K562 (cell line): ENCODE data around the gene OPA3. TPM values are rescaled to one million over a fixed set of nuclear protein-coding genes. Genes with fewer than 3 reads are reported as not detected.

ENCODE experiments used
- ATAC-seq: fragments of 200-7000 bp; cut with Tn5 transposase; 3 replicates; pipeline ENCODE4 v1.9.1; 2020; ENCODE audit warnings: moderate library complexity
- BruUV-seq: library from RNA; stranded (reverse); fragments of 400-500 nt; replicated peaks from 2 replicates; lab custom pipeline; 2021; lab: Mats Ljungman, UMichigan
- CTCF ChIA-PET: fragments of 300-600 bp; formaldehyde crosslinking; extraction: SDS; loops from one replicate; lab custom pipeline; 2021; ENCODE audit warnings: low intra/inter-chr PET ratio; lab: Yijun Ruan, JAX
- POLR2A ChIA-PET: fragments of 300-600, 350-650 bp; sonication (Branson Sonifier 250); formaldehyde crosslinking; extraction: SDS; loops from one replicate; lab custom pipeline; 2021; ENCODE audit warnings: antibody characterized with exemption, inconsistent platforms; lab: Yijun Ruan, JAX
- DNase-seq, 4 experiments: peaks; one replicate each; pipeline versions ENCODE4 v3.0.0 to v3.0.0-alpha.2; 2011 to 2018; ENCODE audit warnings: low spot score in 3 of 4, mixed read lengths in 3 of 4; ENCODE audit errors: extremely low read depth in 1 of 4
- FAIRE-seq: peaks from 2 replicates; lab custom pipeline; 2011; peaks lifted over from hg19 to GRCh38; lab: Jason Lieb, UNC
- H2AFZ ChIP-seq: 2 replicates; pipeline ENCODE4 v1.6.0; 2011; ENCODE audit warnings: low read depth, low read length, control low read depth, inconsistent platforms
- H3K27ac ChIP-seq: fragments of 200-600 bp; 3 replicates; pipeline ENCODE4 v1.8.0; 2011; ENCODE audit warnings: low read depth, mild to moderate bottlenecking, control low read depth, inconsistent platforms, low read length, moderate library complexity, mixed read lengths; ENCODE audit errors: extremely low read depth
- H3K27me3 ChIP-seq, 2 experiments: fragments of 300-600 bp in 1 of 2; 2 replicates in 1 of 2; 3 replicates in 1 of 2; pipeline versions ENCODE4 v1.6.0 to v1.8.0; 2011; ENCODE audit warnings: inconsistent platforms in 2 of 2, low read length in 2 of 2, mild to moderate bottlenecking in 1 of 2, mixed read lengths in 1 of 2, moderate library complexity in 1 of 2; ENCODE audit not compliant: control insufficient read depth in 2 of 2, insufficient read depth in 2 of 2
- H3K36me3 ChIP-seq: fragments of 300-600 bp; 3 replicates; pipeline ENCODE4 v1.8.0; 2011; ENCODE audit warnings: mild to moderate bottlenecking, low read length, inconsistent platforms; ENCODE audit not compliant: control insufficient read depth, insufficient read depth
- H3K4me1 ChIP-seq, 2 experiments: fragments of 200-600 bp in 1 of 2; replicated peaks in 1 of 2; 2 replicates in 1 of 2; 3 replicates in 1 of 2; pipeline versions ENCODE4 v1.5.1 to v1.8.0; 2011; ENCODE audit warnings: inconsistent platforms in 2 of 2, low read length in 2 of 2, mild to moderate bottlenecking in 1 of 2, mixed read lengths in 1 of 2, moderate library complexity in 1 of 2; ENCODE audit not compliant: control insufficient read depth in 2 of 2, insufficient read depth in 2 of 2
- H3K4me2 ChIP-seq: 2 replicates; pipeline ENCODE4 v1.6.1; 2011; ENCODE audit warnings: low read length, control low read depth, inconsistent platforms, mixed read lengths; ENCODE audit not compliant: insufficient read depth
- H3K4me3 ChIP-seq: fragments of 200-600 bp; sonication (generic), shearing (Covaris generic); 2 replicates; pipeline ENCODE4 v1.5.1; 2016; ENCODE audit warnings: control low read depth, inconsistent platforms
- H3K79me2 ChIP-seq: fragments of 200-600 bp; 3 replicates; pipeline ENCODE4 v1.8.0; 2011; ENCODE audit warnings: low read length, inconsistent platforms; ENCODE audit not compliant: control insufficient read depth, insufficient read depth
- H3K9ac ChIP-seq, 2 experiments: 2 replicates each; pipeline versions ENCODE4 v1.6.0 to v1.6.1; 2011; ENCODE audit warnings: low read depth in 2 of 2, low read length in 2 of 2, control low read depth in 1 of 2, inconsistent platforms in 1 of 2, mild to moderate bottlenecking in 1 of 2, mixed read lengths in 1 of 2; ENCODE audit not compliant: insufficient read depth in 1 of 2
- H3K9me1 ChIP-seq: one replicate; pipeline ENCODE4 v1.6.0; 2011; ENCODE audit warnings: inconsistent platforms, mild to moderate bottlenecking, low read length, moderate library complexity; ENCODE audit not compliant: control insufficient read depth, insufficient read depth
- H3K9me3 ChIP-seq: replicated peaks from 2 replicates; pipeline ENCODE4 v1.5.1; 2011; ENCODE audit warnings: low read depth, low read length, inconsistent platforms; ENCODE audit not compliant: control insufficient read depth, insufficient read depth
- H4K20me1 ChIP-seq: replicated peaks from 2 replicates; pipeline ENCODE4 v1.6.1; 2011; ENCODE audit warnings: low read length, inconsistent platforms, mixed read lengths; ENCODE audit not compliant: control insufficient read depth, insufficient read depth
- ARID2 ChIP-seq: fragments of 450-650 bp; IDR thresholded peaks from 2 replicates; pipeline ENCODE4 v1.6.1; 2017; ENCODE audit warnings: antibody characterized with exemption, mild to moderate bottlenecking
- BHLHE40 ChIP-seq: IDR thresholded peaks from 2 replicates; pipeline ENCODE4 v1.6.1; 2011; ENCODE audit warnings: low read length, improper control_type of control experiment
- DPF2 ChIP-seq: fragments of 450-650 bp; IDR thresholded peaks from 2 replicates; pipeline ENCODE4 v1.6.1; 2016
- ETV5 ChIP-seq: sonication (generic); formaldehyde crosslinking; IDR thresholded peaks from 2 replicates; pipeline ENCODE4 v1.4.0; 2020; ENCODE audit warnings: low read depth, mild to moderate bottlenecking, missing genetic modification reagents
- GTF2E2 ChIP-seq: fragments of 200-800 bp; sonication (Bioruptor generic); IDR thresholded peaks from 2 replicates; pipeline ENCODE4 v1.6.1; 2016; ENCODE audit warnings: missing genetic modification characterization, missing compliant biosample characterization
- HDAC2 ChIP-seq: fragments of 450-650 bp; IDR thresholded peaks from 2 replicates; pipeline ENCODE4 v1.6.1; 2016; ENCODE audit warnings: mild to moderate bottlenecking
- MAFK ChIP-seq: IDR thresholded peaks from 2 replicates; pipeline ENCODE4 v1.6.1; 2011; ENCODE audit warnings: low read length, improper control_type of control experiment
- MAX ChIP-seq: sonication (generic); formaldehyde crosslinking; IDR thresholded peaks from 2 replicates; pipeline ENCODE4 v1.9.0; 2022; ENCODE audit warnings: mild to moderate bottlenecking, missing genetic modification reagents
- MAZ ChIP-seq, 2 experiments: fragments of 450-650 bp in 1 of 2; sonication (generic) in 1 of 2; formaldehyde crosslinking; IDR thresholded peaks in 1 of 2; conservative IDR thresholded peaks in 1 of 2; 2 replicates each; pipeline versions ENCODE4 v1.4.0 to v1.5.0; 2020; ENCODE audit warnings: mild to moderate bottlenecking in 1 of 2, missing genetic modification reagents in 1 of 2
- MXI1 ChIP-seq: IDR thresholded peaks from 2 replicates; pipeline ENCODE4 v1.6.1; 2011; ENCODE audit warnings: low read depth, mild to moderate bottlenecking, improper control_type of control experiment, low read length
- NFE2L1 ChIP-seq: fragments of 450-650 bp; IDR thresholded peaks from 2 replicates; pipeline ENCODE4 v1.6.1; 2016; ENCODE audit warnings: missing genetic modification characterization, low read depth, mild to moderate bottlenecking, missing compliant biosample characterization, moderate library complexity, borderline replicate concordance
- NFIX ChIP-seq: fragments of 250-450 bp; sonication (Bioruptor Pico); IDR thresholded peaks from 2 replicates; pipeline ENCODE4 v1.4.0; 2020; ENCODE audit warnings: low read depth, mild to moderate bottlenecking, moderate library complexity
- SMARCC2 ChIP-seq: fragments of 450-650 bp; IDR thresholded peaks from 2 replicates; pipeline ENCODE4 v1.6.1; 2017; ENCODE audit warnings: antibody characterized with exemption, moderate library complexity, mild to moderate bottlenecking, low read depth
- SMARCE1 ChIP-seq: fragments of 450-650 bp; IDR thresholded peaks from 2 replicates; pipeline ENCODE4 v1.7.1; 2016; ENCODE audit warnings: mild to moderate bottlenecking
- SMC3 ChIP-seq: conservative IDR thresholded peaks from 2 replicates; pipeline ENCODE4 v1.6.1; 2011; ENCODE audit warnings: low read depth, low read length, improper control_type of control experiment; ENCODE audit not compliant: insufficient read depth
- TAF9B ChIP-seq: fragments of 450-650 bp; IDR thresholded peaks from 2 replicates; pipeline ENCODE4 v1.6.1; 2018; ENCODE audit warnings: mild to moderate bottlenecking; ENCODE audit not compliant: partially characterized antibody
- ZNF134 ChIP-seq: fragments of 250-450 bp; sonication (Bioruptor Pico); conservative IDR thresholded peaks from 2 replicates; pipeline ENCODE4 v1.4.0; 2020
- ZNF212 ChIP-seq: fragments of 450-650 bp; formaldehyde crosslinking; IDR thresholded peaks from 2 replicates; pipeline ENCODE4 v1.4.0; 2020; ENCODE audit warnings: mild to moderate bottlenecking
- ZNF449 ChIP-seq: fragments of 250-450 bp; sonication (Bioruptor Pico); IDR thresholded peaks from 2 replicates; pipeline ENCODE4 v1.8.0; 2022; ENCODE audit warnings: moderate library complexity, mild to moderate bottlenecking, inconsistent platforms
- whole genome bisulfite sequencing: fragments of 100-300 bp; shearing (Covaris generic); methylation state at CpG from one replicate; pipeline ENCODE4 v1.1.6; 2016; ENCODE audit warnings: low coverage, mixed read lengths; ENCODE audit not compliant: insufficient coverage; ENCODE audit errors: missing lambda C conversion rate; 5-methylcytosine and 5-hydroxymethylcytosine counted together
- in situ Hi-C: fragments of 300-500 bp; cut with MboI; formaldehyde crosslinking; loops from 4 replicates; pipeline ENCODE4 v1.15.0; 2018; ENCODE audit warnings: inconsistent platforms, mixed read lengths
- intact Hi-C: fragments of 100-400 bp; cut with micrococcal nuclease; formaldehyde crosslinking; loops from 2 replicates; pipeline ENCODE4 v1.14.2; 2022
- polyA plus RNA-seq, 8 experiments: library from polyadenylated mRNA; depleted of rRNA in 4 of 8; stranded (reverse) in 5 of 8; unstranded in 3 of 8; fragments of >200 nt; fragmentation: Nextera tagmentation in 2 of 8; fragmentation: Illumina TruSeq in 1 of 8; extraction: Ambion mirVana in 2 of 8; extraction: Trizol in 1 of 8; gene quantifications; 2 replicates each; pipeline versions ENCODE4 v1.2.1 to v1.2.3, GENCODE V29; 2011 to 2014; ENCODE audit warnings: inconsistent platforms in 1 of 8, missing spikeins in 1 of 8
- total RNA-seq, 7 experiments: library from RNA; depleted of rRNA in 6 of 7; stranded (reverse); fragments of >200 nt in 6 of 7; fragmentation: Illumina TruSeq in 2 of 7; extraction: Trizol in 2 of 7; gene quantifications; 2 replicates each; pipeline versions ENCODE4 v1.2.1 to v1.2.3, GENCODE V29; 2011 to 2021; ENCODE audit warnings: low replicate concordance in 1 of 7
- TF ChIP-seq, protein P1 (sequence below): sonication (generic); formaldehyde crosslinking; IDR thresholded peaks from 2 replicates; pipeline ENCODE4 v1.4.0; 2020; ENCODE audit warnings: mild to moderate bottlenecking, missing genetic modification reagents

The OPA3 gene
- total and polyA plus RNA-seq, 9 of the 15 experiments (the other 6 are each of a cell fraction or from before 2014, with no cell fraction given): 1.4 to 18.8 (median 9.0) TPM

- under 1% methylated on average over 32 of the region's 47 CpGs for WGBS
- H3K9ac ChIP-seq: peak overlapping the region; percentile 95 to 97
- H3K4me3 ChIP-seq: peak overlapping the region; percentile 99
- H3K4me2 ChIP-seq: peak overlapping the region; percentile 97
- ChIA-PET POLR2A (interaction anchor here (0.7 to 2.3 kb wide), 2 partner anchors 10 to 69 kb away, joined by 3 to 5 read pairs; no protein-coding TSS in a partner anchor), CTCF (no interaction called here)
- peaks cover 34 to 51% of the 10 kb centered on the region in 2 experiments for H3K4me1 ChIP-seq
- no peaks in the 10 kb centered on the region for H4K20me1 ChIP-seq
- FAIRE-seq (peak; percentile 85), ATAC-seq (peak; percentile 81), DNase-seq (peak; percentile 89 to 98 (median 91))
- peak overlapping the region; percentile 98 for H3K27ac ChIP-seq
- no peaks in the 10 kb centered on the region for H3K9me3 ChIP-seq
- peaks cover 22% of the 10 kb centered on the region; the same call in 2 of the 3 replicates for H3K36me3 ChIP-seq
- BruUV-seq: no TSS peak
- H3K27me3 ChIP-seq: no peaks in the 10 kb centered on the region
- no peaks in the 10 kb centered on the region for H3K9me1 ChIP-seq
- intact Hi-C loops: loop anchor here (1.0 to 5.0 kb wide), 2 partner anchors 52 to 136 kb away; no protein-coding TSS in a partner anchor
- in situ Hi-C loops: no loop called here
- peaks cover 51% of the 10 kb centered on the region for H3K79me2 ChIP-seq
- H2AFZ ChIP-seq: peak overlapping the region; percentile 91
- TF ChIP-seq MAZ (CRISPR knock-in tag; conservative IDR thresholded peaks at IDR 0.05 in 1 of 2, IDR thresholded peaks at IDR 0.05 in 1 of 2) (peak; percentile 91 to 92), ZNF449 (no peak), DPF2 (peak; percentile 30; the same call in 1 of the 2 replicates), ARID2 (no peak), NFIX (no peak), ZNF212 (CRISPR knock-in tag) (no peak), HDAC2 (peak; percentile 71; the same call in 1 of the 2 replicates), SMARCC2 (peak; percentile 30; the same call in 1 of the 2 replicates), GTF2E2 (tag) (0 out of 2 replicates have a peak, but pooled peaks have one; percentile 46), NFE2L1 (tag) (no peak), SMARCE1 (no peak; the same call in 1 of the 2 replicates), ZNF134 (CRISPR knock-in tag) (no peak), MAX (CRISPR knock-in tag) (peak; percentile 79), SMC3 (no peak), TAF9B (peak; percentile 11), BHLHE40 (no peak), MAFK (no peak), ETV5 (peak; percentile 70), MXI1 (peak; percentile 69)
- TF ChIP-seq, protein P1, sequence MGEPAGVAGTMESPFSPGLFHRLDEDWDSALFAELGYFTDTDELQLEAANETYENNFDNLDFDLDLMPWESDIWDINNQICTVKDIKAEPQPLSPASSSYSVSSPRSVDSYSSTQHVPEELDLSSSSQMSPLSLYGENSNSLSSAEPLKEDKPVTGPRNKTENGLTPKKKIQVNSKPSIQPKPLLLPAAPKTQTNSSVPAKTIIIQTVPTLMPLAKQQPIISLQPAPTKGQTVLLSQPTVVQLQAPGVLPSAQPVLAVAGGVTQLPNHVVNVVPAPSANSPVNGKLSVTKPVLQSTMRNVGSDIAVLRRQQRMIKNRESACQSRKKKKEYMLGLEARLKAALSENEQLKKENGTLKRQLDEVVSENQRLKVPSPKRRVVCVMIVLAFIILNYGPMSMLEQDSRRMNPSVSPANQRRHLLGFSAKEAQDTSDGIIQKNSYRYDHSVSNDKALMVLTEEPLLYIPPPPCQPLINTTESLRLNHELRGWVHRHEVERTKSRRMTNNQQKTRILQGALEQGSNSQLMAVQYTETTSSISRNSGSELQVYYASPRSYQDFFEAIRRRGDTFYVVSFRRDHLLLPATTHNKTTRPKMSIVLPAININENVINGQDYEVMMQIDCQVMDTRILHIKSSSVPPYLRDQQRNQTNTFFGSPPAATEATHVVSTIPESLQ (CRISPR knock-in tag): no peak
Observed at GRCh38 chr19:45506246-45506988, 78.2 kb downstream of the OPA3 start.
